Measurements from ENCODE around the gene TENM4. TPM values are rescaled to one million over a fixed set of nuclear protein-coding genes. Genes with fewer than 3 reads are reported as not detected.

The TENM4 gene
- total and polyA plus RNA-seq, 10 of the 15 experiments (the other 5 are each of a cell fraction or from before 2014, with no cell fraction given): 0.03 to 0.12 (median 0.06) TPM; not detected in 7

DNA sequence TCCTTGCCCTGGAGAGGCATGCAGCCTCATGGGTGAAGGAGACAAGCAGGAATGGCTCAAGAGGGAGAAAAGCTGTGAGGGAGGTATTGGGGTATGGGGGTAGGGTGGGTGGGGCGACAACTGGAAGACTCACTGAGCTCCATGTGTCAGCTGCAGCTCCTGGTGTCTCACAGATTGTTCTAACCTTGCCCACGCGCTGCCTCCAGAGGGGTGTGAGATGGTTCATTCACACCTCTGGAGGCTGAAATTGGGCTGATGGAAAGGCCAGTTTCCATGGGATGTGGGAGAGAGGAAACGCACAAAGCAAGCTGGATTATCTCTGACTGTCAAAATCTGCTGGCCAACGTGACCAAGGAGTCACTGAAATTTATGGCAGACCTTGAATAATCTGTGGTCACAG, 465.7 kb downstream of the TENM4 start:
- no peak for FAIRE-seq
- H3K36me3 ChIP-seq (ENCODE audit: control insufficient read depth in 2 of 2, insufficient read depth in 2 of 2, low read length in 1 of 2): no peaks in the 10 kb centered on the region
- ChIA-PET POLR2A (interaction anchor here (0.5 kb wide), 1 partner anchor 226 kb away, joined by 3 read pairs; no protein-coding TSS in a partner anchor), CTCF (no interaction called here), SMC1A (ENCODE audit: uncharacterized antibody, unreplicated experiment) (interaction anchor here (1.3 kb wide), 1 partner anchor 21 kb away, joined by 3 read pairs; no protein-coding TSS in a partner anchor), RAD21 (ENCODE audit: unreplicated experiment) (interaction anchor here (1.6 kb wide), 1 partner anchor 125 kb away, joined by 4 read pairs; no protein-coding TSS in a partner anchor)
- H3K27me3 ChIP-seq (replicated peaks in 1 of 2; ENCODE audit: control insufficient read depth in 2 of 2, insufficient read depth in 2 of 2, low read length in 1 of 2): no peaks in the 10 kb centered on the region
- no peak for DNase-seq (ENCODE audit: low read depth, low spot score)
- WGBS (ENCODE audit: insufficient coverage, insufficient replicate concordance, low lambda C conversion rate, missing lambda C conversion rate): 18% methylated on average over 5 of the region's 5 CpGs
- no peak for ATAC-seq
- H3K9ac ChIP-seq (ENCODE audit: control insufficient read depth, insufficient read depth, low read length): no peak overlapping the region
- no peaks in the 10 kb centered on the region for H3K4me1 ChIP-seq (ENCODE audit: control insufficient read depth, insufficient read depth, low read length)
- TF ChIP-seq CBX3 (IDR thresholded peaks at IDR 0.05; ENCODE audit: borderline replicate concordance, low read depth) (no peak), RBBP5 (conservative IDR thresholded peaks at IDR 0.05) (no peak), HCFC1 (IDR thresholded peaks at IDR 0.05; ENCODE audit: low read length) (no peak), ZBED1 (IDR thresholded peaks at IDR 0.05; ENCODE audit: borderline replicate concordance) (no peak), SUPT20H (IDR thresholded peaks at IDR 0.05; ENCODE audit: borderline replicate concordance, control insufficient read depth, low read depth, low read length) (no peak), MEF2B (IDR thresholded peaks at IDR 0.05; ENCODE audit: partially characterized antibody, poor library complexity, severe bottlenecking) (no peak), ZNF384 (IDR thresholded peaks at IDR 0.05; ENCODE audit: borderline replicate concordance, low read depth, low read length) (no peak), BACH1 (IDR thresholded peaks at IDR 0.05; ENCODE audit: borderline replicate concordance) (no peak), IKZF2 (IDR thresholded peaks at IDR 0.05) (no peak), JUND (IDR thresholded peaks at IDR 0.05; ENCODE audit: low read depth, low read length) (no peak), SMARCA5 (IDR thresholded peaks at IDR 0.05) (no peak)
- TF ChIP-seq, protein P1, sequence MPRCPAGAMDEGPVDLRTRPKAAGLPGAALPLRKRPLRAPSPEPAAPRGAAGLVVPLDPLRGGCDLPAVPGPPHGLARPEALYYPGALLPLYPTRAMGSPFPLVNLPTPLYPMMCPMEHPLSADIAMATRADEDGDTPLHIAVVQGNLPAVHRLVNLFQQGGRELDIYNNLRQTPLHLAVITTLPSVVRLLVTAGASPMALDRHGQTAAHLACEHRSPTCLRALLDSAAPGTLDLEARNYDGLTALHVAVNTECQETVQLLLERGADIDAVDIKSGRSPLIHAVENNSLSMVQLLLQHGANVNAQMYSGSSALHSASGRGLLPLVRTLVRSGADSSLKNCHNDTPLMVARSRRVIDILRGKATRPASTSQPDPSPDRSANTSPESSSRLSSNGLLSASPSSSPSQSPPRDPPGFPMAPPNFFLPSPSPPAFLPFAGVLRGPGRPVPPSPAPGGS (IDR thresholded peaks at IDR 0.05; ENCODE audit: borderline replicate concordance, insufficient read depth, low read depth, low read length, poor library complexity, severe bottlenecking): no peak
- TF ChIP-seq, protein P2, sequence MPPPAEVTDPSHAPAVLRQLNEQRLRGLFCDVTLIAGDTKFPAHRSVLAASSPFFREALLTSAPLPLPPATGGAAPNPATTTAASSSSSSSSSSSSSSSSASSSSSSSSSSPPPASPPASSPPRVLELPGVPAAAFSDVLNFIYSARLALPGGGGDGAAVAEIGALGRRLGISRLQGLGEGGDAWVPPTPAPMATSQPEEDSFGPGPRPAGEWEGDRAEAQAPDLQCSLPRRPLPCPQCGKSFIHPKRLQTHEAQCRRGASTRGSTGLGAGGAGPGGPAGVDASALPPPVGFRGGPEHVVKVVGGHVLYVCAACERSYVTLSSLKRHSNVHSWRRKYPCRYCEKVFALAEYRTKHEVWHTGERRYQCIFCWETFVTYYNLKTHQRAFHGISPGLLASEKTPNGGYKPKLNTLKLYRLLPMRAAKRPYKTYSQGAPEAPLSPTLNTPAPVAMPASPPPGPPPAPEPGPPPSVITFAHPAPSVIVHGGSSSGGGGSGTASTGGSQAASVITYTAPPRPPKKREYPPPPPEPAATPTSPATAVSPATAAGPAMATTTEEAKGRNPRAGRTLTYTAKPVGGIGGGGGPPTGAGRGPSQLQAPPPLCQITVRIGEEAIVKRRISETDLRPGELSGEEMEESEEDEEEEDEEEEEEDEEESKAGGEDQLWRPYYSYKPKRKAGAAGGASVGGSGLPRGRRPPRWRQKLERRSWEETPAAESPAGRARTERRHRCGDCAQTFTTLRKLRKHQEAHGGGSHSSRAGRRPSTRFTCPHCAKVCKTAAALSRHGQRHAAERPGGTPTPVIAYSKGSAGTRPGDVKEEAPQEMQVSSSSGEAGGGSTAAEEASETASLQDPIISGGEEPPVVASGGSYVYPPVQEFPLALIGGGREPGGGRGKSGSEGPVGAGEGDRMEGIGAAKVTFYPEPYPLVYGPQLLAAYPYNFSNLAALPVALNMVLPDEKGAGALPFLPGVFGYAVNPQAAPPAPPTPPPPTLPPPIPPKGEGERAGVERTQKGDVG (CRISPR knock-in tag; IDR thresholded peaks at IDR 0.05): no peak
- TF ChIP-seq, protein P3, sequence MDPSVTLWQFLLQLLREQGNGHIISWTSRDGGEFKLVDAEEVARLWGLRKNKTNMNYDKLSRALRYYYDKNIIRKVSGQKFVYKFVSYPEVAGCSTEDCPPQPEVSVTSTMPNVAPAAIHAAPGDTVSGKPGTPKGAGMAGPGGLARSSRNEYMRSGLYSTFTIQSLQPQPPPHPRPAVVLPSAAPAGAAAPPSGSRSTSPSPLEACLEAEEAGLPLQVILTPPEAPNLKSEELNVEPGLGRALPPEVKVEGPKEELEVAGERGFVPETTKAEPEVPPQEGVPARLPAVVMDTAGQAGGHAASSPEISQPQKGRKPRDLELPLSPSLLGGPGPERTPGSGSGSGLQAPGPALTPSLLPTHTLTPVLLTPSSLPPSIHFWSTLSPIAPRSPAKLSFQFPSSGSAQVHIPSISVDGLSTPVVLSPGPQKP (IDR thresholded peaks at IDR 0.05; ENCODE audit: low read depth, low read length): no peak
- no peaks in the 10 kb centered on the region for H3K9me3 ChIP-seq (replicated peaks; ENCODE audit: control insufficient read depth, insufficient read depth, low read length)
- H3K4me2 ChIP-seq (ENCODE audit: control insufficient read depth, insufficient read depth): no peak overlapping the region
- no peak overlapping the region for H3K27ac ChIP-seq (ENCODE audit: control insufficient read depth, insufficient read depth)
- no peak overlapping the region for H2AFZ ChIP-seq (ENCODE audit: control insufficient read depth, low read depth, low read length)
- no peaks in the 10 kb centered on the region for H3K79me2 ChIP-seq (ENCODE audit: control insufficient read depth, insufficient read depth, low read length)
- no peak overlapping the region for H3K4me3 ChIP-seq
- in situ Hi-C loops (cut with MboI) (no loop called here), intact Hi-C loops (cut with micrococcal nuclease; ENCODE audit: unreplicated experiment) (no loop called here)
- no peaks in the 10 kb centered on the region for H4K20me1 ChIP-seq (ENCODE audit: control insufficient read depth, insufficient read depth)
- no TSS peak for BruUV-seq (replicated peaks)
